GM18861 (cell line): ENCODE data around the gene MYBPH.

ENCODE experiments used
- ATAC-seq: cut with Tn5 transposase; IDR thresholded peaks from one replicate; pipeline ENCODE4 v1.9.1; 2021; ENCODE audit not compliant: unreplicated experiment

Gene MYBPH, protein sequence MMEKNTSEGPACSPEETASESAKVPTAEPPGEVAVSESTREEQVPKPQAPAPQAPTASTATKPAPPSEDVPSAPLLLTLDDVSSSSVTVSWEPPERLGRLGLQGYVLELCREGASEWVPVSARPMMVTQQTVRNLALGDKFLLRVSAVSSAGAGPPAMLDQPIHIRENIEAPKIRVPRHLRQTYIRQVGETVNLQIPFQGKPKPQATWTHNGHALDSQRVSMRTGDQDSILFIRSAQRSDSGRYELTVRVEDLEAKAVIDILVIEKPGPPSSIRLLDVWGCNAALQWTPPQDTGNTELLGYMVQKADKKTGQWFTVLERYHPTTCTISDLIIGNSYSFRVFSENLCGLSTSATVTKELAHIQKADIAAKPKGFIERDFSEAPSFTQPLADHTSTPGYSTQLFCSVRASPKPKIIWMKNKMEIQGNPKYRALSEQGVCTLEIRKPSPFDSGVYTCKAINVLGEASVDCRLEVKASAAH

DNA sequence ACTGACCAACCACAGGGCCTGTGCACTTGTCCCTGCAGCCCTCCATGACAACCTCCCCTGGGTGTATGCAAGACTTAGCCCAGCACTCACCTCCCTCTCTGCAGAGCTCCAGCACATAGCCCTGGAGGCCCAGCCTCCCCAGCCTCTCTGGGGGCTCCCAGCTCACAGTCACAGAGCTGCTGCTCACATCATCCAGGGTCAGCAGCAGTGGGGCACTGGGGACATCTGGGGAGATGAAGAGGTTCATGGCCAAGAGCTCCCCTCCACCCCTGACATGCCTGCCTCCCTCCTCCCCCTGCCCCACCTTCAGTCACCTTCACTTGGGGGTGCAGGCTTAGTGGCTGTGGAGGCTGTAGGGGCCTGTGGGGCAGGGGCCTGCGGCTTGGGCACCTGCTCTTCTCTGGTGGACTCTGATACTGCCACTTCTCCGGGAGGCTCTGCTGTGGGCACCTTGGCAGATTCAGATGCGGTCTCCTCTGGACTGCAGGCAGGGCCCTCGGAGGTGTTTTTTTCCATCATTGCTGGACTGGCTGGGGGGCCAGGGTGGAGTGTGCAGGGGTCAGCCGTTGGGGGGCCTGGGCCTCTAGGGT, at the start of gene MYBPH:
Gene MYBPH, minus strand, starts transcription at position 590 of the 590 bp plus-strand sequence. Its CDS starts 71 bp downstream, at position 519.
- no peak for ATAC-seq

DNA sequence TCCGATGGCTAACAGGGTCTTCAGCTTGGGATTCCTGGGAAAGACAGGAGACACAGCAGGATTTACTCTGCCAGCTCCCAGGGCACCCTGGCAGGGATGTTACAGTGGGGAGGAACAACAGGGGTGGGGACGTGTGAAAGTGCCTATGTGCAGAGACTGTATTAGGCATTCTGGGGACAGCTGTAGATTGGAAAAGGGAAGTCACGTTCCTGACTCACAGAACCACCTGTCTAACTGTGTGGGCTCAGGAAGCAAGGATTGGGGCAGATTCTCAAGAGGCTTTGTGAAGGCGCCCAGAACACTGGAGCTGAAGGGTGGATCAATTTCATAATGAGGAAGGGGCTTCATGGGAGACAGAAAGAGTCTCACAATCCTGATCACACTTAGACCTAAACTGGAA, 49.4 kb upstream of the MYBPH start:
- no peak for ATAC-seq

DNA sequence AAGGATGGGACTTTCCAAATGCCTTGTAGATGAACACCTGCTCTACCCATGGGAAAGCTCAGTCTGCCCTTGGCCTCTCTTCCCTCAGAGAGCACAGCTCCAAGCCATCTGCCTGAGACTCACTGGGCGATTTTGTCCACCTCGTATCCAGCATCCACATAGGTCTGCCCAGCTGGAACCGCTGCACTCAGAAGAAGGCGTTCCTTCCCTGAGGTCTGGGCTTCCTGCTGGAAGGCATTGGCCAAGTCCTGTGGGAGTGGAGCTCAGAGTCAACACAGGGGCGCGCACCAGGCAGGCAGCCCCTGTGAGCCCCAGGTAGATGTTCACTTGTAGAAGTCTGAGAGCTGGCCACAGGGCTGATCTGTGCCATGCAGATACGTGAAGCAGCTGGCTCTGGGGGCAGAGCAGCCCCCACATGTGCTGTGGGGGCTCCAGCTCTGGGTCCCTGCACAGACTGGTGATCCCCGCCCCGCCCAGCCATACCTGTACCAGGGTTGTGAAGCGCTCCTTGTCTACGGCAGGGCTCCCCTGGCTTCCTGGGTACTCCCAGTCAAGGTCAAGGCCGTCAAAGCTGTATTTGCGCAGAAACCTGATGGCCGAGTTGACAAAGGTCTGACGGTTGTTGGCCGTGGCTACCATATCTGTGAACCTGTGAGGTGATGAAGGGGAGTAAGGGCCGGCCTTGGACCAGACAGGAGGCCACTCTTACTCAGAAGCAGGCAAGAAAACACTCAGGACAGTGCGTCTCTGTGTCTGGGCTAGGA, 47.6 kb upstream of the MYBPH start:
- no peak for ATAC-seq

DNA sequence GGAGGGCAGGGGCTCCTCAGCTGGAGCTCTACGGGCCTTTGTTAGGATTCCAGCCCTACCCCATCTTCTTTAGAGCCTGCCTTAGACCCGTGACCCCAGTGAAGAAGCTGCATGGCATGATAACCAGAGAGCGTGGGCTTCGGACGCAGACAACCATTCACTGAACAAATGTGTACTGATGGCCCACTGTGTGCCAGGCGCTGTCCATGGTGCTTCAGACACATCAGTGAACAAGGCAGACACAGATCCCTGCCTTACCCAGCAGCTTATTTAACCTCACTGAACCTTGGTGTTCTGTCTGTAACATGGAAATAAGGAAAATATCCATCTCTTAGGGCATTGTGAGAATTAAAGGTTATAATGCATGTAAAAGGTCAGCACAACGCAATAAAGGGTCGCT, 44.3 kb upstream of the MYBPH start:
- no peak for ATAC-seq

DNA sequence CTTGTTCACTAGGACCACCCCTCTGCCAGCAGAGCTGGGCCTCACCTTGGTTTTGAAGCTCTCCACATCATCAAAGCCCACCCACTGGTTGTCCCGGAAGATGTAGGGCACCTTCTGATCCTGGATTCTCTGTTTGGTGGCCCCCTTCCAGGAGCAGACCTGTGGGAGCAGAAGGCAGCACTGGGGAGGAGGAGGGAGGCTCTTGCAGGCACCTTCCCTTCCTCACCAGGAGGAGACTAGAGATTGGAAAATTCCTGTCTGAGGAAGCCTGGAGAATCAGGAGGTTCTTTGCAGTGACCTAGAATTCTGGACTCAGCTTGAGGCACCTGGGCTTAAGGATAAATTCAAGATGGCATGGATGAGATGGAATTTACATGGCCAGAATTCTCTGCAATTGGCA, 43.5 kb upstream of the MYBPH start:
- no peak for ATAC-seq

DNA sequence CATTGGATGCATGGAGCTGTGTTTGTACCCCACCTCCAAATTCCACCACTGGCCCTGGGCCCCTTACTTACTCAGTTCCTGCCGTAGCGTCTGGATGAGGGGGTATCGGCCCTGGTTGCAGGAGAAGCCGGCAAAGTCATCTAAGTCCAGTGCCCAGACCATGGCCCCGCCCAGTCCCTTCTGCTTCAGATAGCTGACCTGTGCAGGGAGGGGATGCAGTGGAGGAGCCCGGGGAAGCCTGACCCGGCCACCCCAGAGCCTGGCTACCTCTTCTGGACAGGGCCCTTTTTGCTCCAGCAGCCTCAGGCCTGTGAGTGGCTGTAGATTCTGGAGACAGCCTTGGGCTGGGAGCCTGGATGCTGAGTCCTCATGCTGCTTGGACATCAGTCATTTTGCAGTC, 42.0 kb upstream of the MYBPH start:
- ATAC-seq = no peak

DNA sequence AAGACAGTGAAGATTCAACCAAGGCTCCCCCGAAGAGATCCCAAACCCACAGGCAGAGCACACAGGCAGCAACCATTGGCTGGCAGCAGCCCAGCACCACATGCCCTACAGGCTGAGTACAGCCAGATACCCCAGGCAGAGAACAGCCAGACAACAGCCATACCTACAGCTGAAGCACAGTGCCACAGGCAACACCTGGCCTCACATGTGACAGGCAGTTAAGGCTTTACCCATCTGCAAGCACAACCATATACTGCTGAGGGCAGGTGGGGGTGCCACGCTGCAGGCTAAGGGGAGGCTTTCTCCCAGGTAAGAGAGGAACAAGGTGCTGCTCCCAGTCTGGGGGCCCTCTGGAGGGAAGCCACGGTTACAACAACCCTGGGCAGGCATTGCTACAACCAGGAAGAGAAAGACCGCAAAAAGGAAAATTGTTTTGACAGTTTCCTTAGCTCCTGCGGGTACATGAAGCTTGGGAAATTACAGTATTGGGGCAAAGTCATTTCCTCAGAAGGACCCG, 41.6 kb upstream of the MYBPH start:
- no peak for ATAC-seq

DNA sequence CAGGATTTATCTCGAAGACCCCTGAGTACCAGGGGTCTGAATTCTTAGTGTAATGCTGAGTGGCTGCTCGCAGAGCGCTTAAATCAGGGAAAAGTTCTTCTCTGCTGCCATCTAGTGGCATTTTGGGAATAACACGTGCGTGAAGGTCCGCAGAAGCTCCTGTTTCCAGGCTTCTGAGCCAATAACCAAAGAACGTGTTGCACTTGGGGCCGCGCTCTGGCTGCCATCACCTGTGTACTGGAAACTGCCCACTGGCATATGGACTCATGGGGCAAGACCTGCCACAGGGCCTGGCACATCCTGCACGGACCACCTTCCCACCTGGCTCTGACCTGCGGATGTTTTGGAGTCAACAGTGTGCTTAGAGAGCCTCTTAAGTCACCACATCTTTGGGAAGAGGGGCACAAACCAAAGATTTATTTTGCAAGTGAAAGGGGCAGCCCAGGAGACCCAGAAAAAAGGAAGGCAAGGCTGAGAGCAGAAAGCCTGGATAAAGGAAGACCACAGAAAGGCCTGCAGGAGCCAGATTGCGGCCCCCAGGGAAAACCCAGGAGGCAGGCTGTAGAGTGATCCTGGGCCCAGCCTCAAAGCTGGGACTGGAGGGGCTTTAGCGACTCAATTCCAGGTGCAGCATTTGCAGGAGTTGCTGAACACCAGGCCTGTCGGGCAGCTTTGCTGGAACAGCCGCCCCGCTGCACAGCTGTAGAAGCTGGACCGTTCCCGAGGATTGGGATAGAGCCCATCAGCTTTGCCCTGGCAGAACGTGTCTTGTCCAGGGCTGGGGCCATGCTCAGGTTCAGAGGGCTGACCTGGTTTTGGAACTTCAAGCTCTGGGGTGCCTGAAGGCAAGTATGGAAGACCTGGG, 40.9 kb upstream of the MYBPH start:
- no peak for ATAC-seq

DNA sequence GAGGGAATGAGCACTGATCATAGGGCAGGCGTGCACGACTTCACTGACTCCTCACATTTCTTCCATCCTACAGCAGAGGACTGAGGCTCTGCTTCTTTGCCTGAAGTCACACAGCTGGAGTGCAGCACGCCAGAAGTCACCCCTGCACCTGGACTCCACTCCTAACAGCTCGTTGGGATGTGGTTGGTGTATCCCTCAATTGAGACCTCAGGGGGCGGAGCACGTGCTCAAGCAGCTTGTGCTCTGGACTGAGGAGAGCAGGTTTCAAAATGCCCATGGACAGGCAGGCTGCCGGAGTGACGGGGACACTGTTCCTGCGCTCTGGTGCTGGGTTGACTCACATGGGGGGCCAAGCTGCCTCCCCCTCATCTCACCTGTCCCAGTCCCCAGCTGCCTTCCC, 39.9 kb upstream of the MYBPH start:
- ATAC-seq = no peak

DNA sequence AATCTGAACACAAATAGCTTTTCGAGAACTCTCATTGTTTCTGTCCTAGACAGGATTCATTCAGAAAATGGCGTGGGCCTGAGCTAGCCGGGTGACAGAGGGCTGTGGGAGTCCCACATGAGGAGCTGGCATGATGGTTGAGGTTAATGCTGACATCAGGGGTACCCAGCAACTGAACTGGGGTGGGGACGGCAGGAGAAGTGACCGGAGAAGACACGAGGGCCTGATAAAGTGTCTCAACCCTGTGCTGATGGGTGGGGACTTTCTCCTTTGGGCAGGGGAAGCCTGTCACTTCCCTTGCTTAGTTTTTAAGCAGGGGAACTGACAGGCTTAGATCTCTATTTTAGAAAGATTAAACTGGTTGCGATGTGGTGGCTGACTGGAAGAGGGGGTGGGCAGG, 39.2 kb upstream of the MYBPH start:
- no peak for ATAC-seq

DNA sequence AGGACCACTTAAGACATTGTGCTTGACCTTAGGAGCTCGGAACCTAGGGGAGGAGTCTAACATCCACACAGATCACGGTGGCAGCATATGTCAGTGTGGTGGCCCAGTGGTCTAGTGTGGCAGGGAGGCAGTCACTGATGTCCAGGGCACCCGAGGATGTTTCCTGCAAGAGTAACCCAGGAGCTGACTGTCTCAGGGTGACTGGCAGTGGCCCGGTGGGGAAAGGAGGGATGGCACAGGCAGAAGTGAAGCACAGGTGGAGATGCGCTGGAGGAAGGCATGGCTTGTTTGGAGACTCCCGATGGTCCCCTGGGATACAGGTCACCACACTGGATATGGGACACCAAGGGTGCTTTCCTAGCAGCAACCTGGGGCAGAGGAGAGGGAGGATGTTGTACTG, 37.5 kb upstream of the MYBPH start:
- ATAC-seq = no peak

DNA sequence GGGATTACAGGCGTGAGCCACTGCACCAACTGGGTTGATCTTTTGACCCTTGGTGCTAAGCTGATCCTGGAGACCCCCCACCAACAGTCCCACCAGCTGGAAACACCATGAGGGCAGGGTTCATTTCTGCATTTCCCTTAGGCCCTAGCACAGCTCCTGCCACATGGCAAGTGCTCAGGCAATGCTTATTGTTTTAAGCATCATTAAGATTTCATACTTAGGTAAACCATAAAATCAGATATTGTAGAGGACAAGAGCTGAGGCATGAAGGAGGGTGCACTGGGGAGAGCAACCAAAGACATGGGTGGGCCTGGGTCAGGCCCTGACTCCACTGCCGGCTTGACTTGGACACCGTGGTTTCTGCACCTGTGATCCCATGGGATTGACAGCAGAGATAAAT, 36.2 kb upstream of the MYBPH start:
- no peak for ATAC-seq

DNA sequence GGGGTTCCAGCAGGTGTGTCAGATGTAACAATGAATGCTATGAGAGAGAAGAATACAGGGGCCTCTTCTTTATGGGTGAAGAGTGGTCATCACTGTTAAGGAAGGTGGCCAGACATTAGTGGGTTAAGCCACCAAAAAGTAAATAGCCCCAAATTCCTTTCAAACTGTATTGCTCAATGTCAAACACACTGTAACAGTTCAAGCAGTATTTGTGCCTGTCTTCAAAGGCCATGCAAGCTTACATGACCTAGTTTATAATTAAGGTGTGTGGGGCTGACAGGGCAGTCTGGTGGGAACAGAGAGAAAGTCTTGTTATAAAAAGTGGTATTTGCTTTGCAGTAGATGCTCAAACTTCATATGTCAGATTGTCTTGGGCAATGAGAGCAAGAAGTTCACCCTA, 35.4 kb upstream of the MYBPH start:
- ATAC-seq = no peak

DNA sequence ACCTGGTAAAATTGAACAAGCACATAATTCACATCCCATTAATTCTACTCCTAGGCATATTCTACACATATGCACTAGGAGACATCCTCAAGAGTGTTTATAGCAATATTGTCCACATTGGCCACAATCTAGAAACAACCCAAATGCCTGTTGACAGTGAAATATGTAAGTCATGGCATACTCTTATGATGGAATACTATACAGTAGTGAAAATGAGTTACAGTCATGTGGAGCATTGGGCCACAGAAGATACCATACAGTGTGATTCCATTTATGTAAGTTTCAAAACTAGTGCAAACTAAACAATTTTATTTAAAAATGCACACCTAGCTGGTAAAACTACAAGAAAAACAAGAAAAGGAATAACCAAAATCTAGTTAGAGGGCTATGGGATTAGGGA, 34.7 kb upstream of the MYBPH start:
- no peak for ATAC-seq

DNA sequence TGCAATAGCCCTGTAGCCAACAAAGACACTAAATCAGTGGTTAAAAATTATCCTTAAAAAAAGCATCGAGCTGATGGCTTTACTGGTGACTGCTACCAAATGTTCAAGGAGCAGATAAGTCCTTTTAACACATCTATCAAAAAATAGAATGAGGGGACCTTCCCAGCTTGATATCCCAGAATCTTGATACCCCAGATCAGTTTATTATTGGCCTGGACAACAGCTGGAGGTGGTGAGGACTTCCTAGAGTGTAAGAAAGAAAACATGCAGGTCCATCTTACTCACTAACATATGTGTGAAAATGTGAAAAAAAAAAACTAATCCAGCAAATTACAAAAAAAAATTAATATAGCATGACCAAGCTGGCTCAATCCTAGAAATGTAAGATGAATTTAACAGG, 32.6 kb upstream of the MYBPH start:
- no peak for ATAC-seq

DNA sequence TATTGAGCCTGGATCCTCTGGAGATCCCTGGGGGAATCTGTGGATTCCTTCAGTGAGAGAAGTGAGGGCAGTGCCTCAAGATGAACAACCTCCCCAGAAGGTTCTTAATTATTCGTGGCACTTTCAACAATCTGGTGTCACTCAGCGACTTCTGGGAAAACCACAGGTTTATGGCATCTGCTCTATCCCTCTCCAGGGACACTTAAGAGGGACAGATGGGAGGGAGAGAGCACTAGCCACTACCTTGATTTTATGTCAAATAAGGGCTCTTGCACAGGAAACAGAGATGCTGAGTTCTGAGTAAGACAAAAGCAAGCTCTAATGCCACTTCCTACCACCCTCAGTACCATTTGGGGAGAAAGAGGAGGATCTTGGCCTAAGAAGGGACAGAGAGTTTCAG, 32.1 kb upstream of the MYBPH start:
- no peak for ATAC-seq

DNA sequence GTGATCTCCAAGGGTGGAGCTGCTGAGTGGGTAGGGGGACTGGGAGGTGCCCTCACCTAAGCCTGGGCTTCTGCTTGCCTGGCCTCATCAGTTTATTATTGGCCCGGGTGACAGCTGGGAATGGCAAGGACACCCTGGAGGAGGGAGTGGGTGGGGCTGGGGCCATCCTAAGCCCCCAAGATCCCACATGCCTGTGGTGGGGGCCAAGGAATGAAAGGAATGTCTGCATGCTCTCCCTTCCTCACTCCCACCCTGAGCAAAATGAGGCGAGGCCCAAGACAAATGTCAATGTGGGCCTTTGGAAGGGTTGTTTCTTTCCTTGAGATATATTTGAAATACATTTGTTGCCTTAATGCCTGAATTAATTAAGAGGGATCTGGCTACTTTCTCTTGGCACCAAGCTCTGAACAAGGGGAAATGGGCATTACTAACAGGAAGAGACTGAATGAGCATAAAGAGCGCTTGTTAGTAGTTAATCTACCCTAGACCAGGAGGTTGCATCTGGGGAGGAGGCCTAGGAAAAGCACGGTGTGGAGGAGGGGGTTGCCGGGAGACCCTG, 30.6 kb upstream of the MYBPH start:
- ATAC-seq = no peak

DNA sequence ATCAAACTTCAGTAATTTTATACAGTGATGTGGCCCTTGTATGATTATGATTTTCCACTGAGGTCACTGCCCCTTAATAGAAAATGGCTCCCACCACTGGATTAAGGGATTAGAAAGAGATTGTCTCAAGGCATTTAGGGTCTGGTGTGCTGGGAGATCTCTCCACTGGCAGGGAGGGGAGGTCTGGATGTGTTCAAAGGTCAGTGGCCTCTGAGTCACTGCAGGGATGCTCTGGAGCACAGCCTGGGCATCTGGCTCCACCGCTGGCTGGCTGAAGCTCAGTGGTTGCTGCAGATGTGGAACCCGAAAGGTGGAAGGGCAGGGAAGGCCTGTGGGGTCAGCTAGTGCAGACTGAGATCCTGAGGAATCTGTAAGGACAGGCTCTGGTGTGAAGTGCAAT, 29.1 kb upstream of the MYBPH start:
- ATAC-seq = no peak

DNA sequence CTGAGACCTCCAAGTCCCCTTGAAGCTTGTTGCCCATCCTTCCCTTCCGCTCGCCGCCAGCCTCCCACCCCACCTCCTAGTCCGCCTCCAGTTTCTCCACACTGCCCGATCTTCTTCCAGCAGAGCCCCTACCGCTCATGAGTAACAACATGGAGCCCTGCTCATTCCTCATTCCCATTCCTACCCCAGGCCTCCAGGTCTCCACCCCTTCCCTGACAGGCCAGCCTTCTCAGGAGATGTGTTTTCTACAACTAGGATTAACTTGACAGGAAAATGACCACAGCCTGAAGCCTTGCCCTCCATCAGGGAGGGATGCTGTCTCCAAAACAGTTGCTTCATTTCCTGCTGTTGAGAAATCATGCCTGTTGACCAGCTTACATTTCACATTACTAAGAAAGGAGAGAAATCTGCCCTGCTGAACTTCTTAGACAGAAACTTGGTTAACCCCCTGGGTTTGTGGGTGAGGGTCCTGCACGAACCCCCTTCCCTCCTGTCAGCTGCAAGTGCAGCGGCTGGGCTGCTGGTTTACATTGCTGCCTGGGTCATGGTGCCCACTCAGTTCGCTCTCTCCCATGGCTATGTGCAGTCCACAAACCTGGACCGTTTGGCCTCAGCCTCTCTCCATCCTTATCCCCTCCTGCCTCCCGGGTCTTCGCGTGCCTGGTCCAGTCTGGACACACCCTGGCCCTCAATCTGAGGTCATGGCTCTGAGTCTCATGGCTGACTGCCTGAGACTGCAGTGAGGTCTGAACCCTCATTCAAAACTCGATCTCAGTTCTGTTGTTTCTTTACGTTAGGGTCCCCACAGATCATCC, 27.0 kb upstream of the MYBPH start:
- no peak for ATAC-seq
